ENCODE data around the gene DSPP. TPM values are rescaled to one million over a fixed set of nuclear protein-coding genes. Genes with fewer than 3 reads are reported as not detected.

The DSPP gene
- total RNA-seq = not detected

DNA sequence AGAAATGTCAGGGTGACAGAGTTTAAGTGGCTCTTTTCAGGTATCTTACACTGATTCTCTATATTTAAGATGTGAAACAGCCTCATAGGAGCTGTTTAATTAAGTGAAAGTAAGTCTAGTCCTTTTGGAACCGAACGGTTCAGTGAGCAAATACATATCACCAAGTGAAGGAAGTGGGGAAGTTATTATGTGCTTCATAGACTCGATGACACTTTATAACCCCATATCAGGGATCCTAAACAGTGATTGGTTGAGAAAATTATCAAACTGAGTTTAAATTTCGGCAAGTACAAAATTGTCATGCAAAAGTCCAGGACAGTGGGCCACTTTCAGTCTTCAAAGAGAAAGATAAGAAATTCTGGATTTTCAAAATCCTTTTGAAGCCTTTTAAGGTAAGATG lies at the start of gene DSPP:
DSPP (plus strand) TSS at position 301 of the 400 bp plus-strand sequence. CDS start 2,380 bp downstream, outside the sequence.
- no peak within 1 kb of the TSS for H3K27ac ChIP-seq
- no peaks in the 10 kb centered on the region for H3K4me1 ChIP-seq
- WGBS, 2 donors = 86 to 91% methylated on average over 4 of the region's 4 CpGs
- no peaks in the 10 kb centered on the region for H3K27me3 ChIP-seq
- H3K9me3 ChIP-seq = no peaks in the 10 kb centered on the region
- no peak for DNase-seq (ENCODE audit: low spot score in 2 of 2)
- no peak within 1 kb of the TSS for H3K4me3 ChIP-seq
- H3K36me3 ChIP-seq = no peaks in the 10 kb centered on the region
- TF ChIP-seq POLR2A (IDR thresholded peaks at IDR 0.05) (no peak), CTCF (IDR thresholded peaks at IDR 0.05) (no peak), EP300 (IDR thresholded peaks at IDR 0.05) (no peak)

DNA sequence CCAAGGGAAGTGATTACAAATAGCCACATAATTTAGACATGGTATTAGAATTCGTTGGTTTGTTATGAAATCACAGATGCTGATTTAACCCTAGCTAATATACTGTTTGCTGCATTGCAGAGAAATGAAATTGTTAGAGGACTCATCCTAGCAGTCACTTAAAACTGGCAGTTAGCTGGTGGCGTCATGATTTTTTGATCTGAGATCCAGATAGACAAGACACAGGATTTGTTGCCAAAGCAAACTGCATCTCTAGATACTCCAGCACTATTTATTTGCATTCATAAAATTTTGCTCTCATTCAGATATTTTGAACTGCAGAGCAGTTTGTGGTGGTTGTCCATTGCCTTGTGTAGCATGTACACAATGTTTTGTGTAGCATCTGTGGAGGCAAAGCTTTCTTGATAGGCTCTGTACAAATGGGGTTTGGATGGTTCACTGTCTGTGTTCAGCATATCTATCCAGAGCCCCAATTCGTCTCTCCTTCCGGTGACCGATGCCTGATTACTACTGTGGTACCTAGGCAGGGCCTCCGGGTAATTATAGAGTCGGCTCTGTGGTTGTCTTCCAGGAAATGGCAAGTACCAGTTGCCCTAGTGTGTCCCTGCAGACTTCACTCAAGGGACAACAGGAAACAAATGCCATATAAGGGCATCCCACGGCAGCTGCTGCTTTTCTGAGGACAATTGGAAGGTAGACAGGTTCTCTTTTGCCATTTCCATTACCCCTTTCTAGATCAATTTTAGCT lies 49.1 kb upstream of the DSPP start:
- H3K4me1 ChIP-seq = no peaks in the 10 kb centered on the region
- no peaks in the 10 kb centered on the region for H3K9me3 ChIP-seq
- TF ChIP-seq EP300 (IDR thresholded peaks at IDR 0.05) (no peak), CTCF (IDR thresholded peaks at IDR 0.05) (no peak), POLR2A (IDR thresholded peaks at IDR 0.05) (no peak)
- H3K36me3 ChIP-seq = no peaks in the 10 kb centered on the region
- WGBS, 2 donors = 36 to 40% methylated on average over 8 of the region's 8 CpGs
- H3K27ac ChIP-seq = no peak overlapping the region
- DNase-seq (ENCODE audit: low spot score in 2 of 2) = no peak
- no peak overlapping the region for H3K4me3 ChIP-seq
- no peaks in the 10 kb centered on the region for H3K27me3 ChIP-seq

DNA sequence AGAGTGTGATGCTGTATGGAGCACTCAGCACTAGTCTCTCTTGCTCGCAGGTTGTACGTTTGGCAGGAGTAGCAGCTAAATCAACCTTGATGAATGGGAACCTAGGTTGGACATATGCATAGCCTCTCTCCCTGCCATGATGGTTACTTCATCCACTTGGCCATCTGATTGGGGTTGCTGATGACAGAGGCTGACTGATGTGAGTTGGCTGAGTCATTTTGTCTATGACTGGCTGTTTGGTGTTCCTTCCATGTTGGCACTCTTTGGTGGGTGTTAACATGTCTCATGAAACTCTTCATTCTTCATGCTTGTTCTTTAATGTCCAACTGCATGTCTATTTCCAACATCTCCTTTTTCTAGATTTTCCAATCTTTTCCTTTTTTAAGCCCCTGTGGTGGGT lies 47.5 kb upstream of the DSPP start:
- H3K9me3 ChIP-seq = no peaks in the 10 kb centered on the region
- no peak overlapping the region for H3K27ac ChIP-seq
- 91 to 95% methylated on average over 2 of the region's 2 CpGs for WGBS, 2 donors
- H3K36me3 ChIP-seq = no peaks in the 10 kb centered on the region
- no peaks in the 10 kb centered on the region for H3K4me1 ChIP-seq
- no peak for DNase-seq (ENCODE audit: low spot score in 2 of 2)
- TF ChIP-seq EP300 (IDR thresholded peaks at IDR 0.05) = no peak
- TF ChIP-seq POLR2A (IDR thresholded peaks at IDR 0.05) = no peak
- no peak for TF ChIP-seq CTCF (IDR thresholded peaks at IDR 0.05)
- H3K4me3 ChIP-seq = no peak overlapping the region
- no peaks in the 10 kb centered on the region for H3K27me3 ChIP-seq

DNA sequence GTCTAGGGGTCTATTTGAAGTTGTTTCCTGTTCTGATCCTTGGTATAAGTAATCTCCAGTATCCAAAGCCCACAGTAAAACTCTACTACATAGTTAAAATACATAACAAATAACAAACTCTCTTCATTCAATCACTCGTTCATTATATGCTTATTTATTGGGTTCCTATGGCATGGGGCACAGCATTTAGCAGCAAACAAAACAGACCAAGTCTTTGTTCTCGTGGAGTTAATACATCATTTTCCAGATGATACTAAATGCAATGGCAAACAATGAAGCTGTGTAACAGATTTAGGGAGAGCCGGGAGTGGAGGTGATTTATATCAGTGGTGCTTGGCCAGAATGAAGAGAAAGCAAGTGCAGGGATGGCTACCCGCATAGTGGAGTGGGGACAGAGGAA lies 42.6 kb upstream of the DSPP start:
- Histone ChIP-seq H3K36me3 (no peaks in the 10 kb centered on the region), H3K27ac (no peak overlapping the region), H3K27me3 (no peaks in the 10 kb centered on the region), H3K4me1 (no peaks in the 10 kb centered on the region), H3K4me3 (no peak overlapping the region), H3K9me3 (no peaks in the 10 kb centered on the region)
- WGBS, 2 donors = 47 to 48% methylated on average over 4 of the region's 4 CpGs
- no peak for DNase-seq (ENCODE audit: low spot score in 2 of 2)
- no peak for TF ChIP-seq CTCF (IDR thresholded peaks at IDR 0.05)
- TF ChIP-seq EP300 (IDR thresholded peaks at IDR 0.05) = no peak
- no peak for TF ChIP-seq POLR2A (IDR thresholded peaks at IDR 0.05)

DNA sequence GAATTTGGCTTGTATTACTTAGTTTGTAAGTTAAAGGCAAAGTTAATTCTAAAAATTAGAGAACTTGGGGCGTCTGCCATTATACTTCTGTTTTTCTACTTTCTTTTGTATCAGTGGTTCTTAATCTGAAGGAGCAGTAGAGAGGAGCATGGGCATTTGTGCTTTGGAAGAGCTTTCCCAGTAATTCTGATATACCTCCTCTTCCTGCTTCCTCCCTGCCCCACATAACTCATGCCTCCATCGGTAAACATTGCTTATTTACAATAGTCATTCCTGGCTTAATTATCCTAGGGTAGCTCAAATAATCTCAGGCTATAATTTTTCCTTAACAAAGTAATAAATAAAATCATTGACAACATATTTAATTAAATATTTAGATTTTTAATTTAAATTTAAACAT lies 42.1 kb upstream of the DSPP start:
- H3K27me3 ChIP-seq = no peaks in the 10 kb centered on the region
- no peak for DNase-seq (ENCODE audit: low spot score in 2 of 2)
- H3K9me3 ChIP-seq = no peaks in the 10 kb centered on the region
- no peaks in the 10 kb centered on the region for H3K4me1 ChIP-seq
- no peaks in the 10 kb centered on the region for H3K36me3 ChIP-seq
- TF ChIP-seq POLR2A (IDR thresholded peaks at IDR 0.05) = no peak
- WGBS, 2 donors = 54 to 64% methylated on average over 2 of the region's 2 CpGs
- H3K27ac ChIP-seq = no peak overlapping the region
- H3K4me3 ChIP-seq = no peak overlapping the region

Measured in tibial nerve (tissue), 4 donors.